ENCODE results near the gene SLC38A4.
"Not testable (repeated sequence)": the region's sequence is repeated elsewhere in the genome, so short reads cannot be mapped to it uniquely, and the experiment has no call there.

Gene SLC38A4

DNA sequence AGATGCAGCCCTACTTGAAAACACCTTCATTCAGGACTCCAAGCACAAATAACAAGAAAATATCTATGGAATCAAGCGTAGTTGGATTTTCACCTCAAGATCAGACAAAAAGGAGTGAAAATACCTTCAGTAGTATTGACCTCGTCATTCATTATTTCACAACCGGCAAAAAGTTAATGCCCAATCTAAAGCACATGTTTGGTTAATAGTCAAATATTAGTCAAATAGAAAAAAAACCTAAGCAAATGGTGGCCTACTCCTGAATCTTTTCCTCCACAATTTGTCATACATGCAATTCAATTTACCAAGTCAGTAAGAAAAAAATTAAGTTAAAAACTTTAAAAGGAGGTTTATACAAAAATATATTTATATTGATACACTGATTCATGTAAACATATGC lies 50.0 kb downstream of the SLC38A4 start:
- DNase-seq (ENCODE audit: low read depth in 2 of 2): no peak

DNA sequence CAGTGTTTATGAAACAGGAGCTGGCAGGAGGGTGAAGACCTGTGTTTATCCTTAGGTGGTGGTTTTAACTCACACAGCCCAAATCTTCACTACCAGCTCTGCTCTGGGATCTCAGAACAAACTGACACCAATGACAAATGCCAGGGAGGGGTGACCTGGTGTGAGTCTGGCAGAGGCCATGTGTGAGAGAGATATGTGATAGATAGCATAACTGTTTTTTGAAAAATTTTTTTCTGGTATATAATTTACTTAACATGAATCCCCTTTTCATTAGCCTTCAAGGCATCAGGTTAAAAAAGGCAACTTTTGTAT lies 51.5 kb downstream of the SLC38A4 start:
- DNase-seq (ENCODE audit: low read depth in 2 of 2): no peak

DNA sequence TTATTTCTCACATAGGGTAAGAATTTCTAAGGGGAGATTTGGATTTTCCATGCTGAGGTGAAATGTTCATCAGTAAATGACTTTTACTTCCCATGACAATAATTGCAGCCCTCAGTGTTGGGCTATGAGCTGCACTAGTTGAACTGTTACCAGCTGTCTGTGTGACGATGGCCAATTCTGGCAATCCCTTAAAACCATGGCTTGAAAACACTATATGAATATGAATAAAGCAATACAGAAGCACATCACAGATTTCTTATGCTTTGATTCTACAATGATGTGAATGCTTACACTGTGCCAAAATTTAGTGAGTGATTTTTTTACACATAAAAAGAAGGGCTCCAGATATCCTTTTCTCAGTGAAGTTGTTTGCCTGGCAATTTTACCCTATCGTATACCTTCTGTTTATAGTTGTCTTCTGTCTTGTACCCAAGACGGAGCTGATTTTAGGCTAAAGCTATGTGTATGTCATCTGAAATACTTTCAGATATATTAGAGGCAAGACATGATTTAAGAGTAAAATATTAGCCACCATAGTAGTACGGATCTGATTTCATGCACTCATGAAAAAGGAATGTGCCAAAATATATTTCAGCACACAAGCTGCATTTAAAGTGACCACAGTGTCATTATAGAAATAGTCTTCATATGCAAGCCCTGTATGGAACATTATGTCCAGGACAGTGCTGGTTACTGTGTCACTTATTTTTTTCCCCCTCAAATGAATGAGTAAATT lies 52.0 kb downstream of the SLC38A4 start:
- no peak for DNase-seq (ENCODE audit: low read depth in 2 of 2)

DNA sequence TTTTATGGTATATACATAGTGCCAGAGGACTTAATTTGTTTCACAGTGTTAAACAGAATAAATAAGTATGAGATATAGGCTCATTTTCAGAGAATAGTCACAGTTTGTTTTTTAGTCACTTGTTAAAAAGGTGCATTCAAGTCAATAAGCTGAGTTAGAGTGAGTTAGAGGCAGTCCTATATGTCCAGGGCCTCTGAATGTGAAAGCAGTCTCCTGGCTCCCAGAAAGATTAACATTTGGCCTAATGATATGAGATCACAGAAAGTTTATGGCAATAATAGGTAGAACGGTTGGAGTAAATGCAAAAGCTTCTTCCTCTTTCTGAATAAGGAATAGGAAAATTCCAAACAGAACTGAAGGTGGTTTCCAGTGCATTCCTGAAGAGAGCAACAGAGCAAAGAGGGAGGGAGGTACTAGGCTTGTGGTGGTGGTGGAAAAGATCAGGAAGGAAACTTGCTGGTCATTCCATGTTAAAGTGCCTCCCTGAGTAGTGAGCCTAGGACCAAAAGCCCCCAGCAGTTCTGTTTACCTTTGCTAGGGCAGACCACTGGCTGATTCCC lies 54.4 kb downstream of the SLC38A4 start:
- no peak for DNase-seq (ENCODE audit: low read depth in 2 of 2)

DNA sequence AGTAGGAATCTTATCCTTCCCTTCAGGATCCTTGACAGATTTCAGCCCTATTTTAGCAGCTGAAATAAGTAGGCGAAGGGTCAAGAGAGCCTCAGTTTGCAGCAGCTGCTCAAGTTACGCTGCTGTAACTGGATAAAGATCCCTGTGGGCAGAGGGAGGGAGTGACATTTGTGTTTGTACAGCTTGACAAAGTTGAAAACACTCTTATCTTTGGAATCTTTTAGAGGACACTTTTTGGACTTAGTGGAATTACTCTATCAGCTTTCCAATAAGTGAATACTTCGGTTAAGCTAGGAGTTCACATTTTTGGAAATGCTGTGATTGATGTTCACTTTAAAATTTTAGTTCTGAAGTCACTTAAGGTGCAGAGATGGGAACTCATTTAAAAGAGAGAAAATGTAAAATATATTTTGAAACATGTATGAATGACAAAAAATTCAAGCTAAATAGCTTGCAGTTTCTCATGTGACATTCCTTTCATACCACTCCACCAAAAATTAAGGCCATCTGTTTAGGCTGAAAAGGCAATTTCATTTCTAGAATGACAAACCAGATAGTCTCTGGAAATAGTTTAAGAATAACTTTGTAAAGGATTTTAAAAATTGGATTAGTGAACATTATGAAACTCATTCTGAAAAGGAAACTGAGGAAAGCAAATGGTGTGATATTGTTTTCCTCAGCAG lies 55.2 kb downstream of the SLC38A4 start:
- no peak for DNase-seq (ENCODE audit: low read depth in 2 of 2)

DNA sequence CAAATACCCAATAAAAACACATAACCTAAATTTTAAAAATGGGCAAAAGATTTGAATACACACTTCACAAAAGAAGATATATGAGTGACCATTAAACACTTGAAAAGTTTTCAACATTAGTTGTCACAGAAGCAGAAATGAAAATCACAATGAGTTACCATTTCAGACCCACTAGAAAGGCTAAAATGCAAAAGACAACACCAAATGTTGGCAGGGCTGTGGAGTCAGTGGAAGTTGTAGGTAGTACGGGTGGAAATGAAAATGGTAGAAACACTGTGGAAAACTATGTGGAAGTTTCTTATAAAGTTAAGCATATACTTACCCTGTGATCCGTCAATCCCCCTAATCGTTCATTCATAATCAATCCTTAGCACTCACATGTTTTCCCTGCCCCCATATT lies 61.8 kb downstream of the SLC38A4 start:
- no peak for DNase-seq (ENCODE audit: low read depth in 2 of 2)

DNA sequence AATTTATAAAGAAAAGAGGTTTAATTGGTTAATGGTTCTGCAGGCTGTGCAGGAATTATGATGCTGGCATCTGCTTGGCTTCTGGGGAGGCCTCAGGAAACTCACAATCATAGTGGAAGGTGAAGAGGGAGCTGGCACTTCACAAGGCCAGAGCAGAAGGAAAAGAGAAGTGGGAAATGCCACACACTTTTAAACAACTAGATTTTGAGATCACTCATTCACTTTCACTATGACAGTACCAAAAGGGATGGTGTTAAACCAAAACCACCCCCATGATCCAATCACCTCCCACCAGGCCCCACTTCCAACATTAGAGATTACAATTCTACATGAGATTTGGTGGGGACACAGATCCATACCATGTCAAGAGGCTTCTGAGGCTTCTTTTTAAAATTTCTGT lies 62.6 kb downstream of the SLC38A4 start:
- no peak for DNase-seq (ENCODE audit: low read depth in 2 of 2)

DNA sequence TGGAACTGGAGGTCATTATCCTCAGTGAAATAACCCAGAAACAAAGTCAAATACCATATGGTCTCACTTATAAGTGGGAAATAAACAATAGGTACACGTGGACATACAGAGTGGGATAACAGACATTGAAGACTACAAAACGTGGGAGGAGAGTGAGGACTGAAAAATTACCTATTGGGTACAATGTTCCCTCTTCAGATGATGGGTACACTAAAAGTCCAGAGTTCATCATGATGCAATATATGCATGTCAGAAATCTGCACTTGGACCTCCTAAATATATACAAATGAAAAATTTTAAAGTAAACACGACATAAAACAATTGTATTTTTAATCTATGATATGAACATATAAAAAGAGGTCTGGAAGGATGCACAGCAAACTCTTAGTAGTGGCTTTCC lies 71.2 kb downstream of the SLC38A4 start:
- no peak for DNase-seq (ENCODE audit: low read depth in 2 of 2)

DNA sequence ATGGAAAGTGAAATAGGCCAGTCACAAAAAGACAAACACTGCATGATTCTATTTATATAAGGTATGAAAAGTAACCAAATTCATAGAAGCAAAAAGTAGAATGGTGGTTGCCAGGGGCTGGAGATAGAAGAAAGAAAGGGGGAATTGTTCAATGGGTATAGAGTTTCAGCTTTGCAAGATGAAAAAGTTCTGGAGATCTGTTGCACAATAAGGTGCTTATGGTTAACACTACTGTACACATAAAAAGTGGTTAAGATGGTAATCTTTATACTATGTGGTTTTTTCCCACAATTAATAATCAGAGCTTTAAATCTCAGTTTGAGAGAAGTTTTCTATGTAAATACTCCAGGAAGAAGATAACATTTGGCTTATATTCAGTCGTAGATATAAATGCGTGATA lies 73.4 kb downstream of the SLC38A4 start:
- no peak for DNase-seq (ENCODE audit: low read depth in 2 of 2)

DNA sequence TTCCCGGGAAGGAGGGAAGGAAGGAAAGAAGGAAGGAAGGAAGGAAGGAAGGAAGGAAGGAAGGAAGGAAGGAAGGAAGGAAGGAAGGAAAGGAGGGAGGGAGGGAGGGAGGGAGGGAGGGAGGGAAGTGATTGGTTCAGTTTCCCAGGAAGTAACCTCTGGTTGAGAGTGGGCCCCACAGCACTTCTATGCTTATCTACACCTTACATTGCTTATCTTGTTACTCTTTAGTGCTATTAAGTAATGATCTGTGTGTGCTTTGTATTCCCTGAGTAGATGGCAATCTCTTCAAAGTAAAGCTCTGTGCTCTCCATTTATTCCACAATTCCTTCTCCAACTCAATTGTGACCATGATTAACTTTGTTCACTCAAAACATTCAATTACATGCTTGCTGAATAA lies 74.6 kb downstream of the SLC38A4 start:
- no peak for DNase-seq (ENCODE audit: low read depth in 2 of 2)

DNA sequence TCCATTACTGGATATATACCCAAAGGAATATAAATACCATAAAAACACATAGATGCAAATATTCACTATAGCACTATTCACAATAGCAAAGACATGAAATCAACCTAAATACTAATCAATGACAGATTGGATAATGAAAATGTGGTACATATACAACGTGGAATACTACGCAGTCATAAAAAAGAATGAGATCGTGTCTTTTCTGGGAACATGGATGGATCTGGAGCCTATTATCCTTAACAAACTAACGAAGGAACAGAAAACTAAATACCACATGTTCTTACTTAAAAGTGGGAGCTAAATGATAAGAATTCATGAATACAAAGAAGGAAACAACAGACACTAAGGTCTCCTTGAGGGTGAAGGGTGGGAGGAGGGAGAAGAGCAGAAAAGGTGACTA lies 76.5 kb downstream of the SLC38A4 start:
- no peak for DNase-seq (ENCODE audit: low read depth in 2 of 2)

DNA sequence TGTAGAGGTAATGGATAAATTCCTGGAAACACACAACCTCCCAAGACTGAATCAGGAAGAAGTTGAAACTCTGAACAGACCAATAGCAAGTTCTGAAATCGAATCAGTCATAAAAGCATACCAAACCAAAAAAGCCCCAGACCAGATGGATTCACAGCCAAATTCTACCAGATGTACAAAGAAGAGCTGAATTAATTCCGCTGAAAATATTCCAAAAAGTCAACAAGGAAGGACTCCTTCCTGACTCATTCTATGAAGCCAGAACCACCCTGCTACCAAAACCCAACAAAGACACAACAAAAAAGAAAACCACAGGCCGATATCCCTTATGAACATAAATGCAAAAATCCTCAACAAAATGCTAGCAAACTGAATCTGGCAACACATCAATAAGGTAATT lies 81.5 kb downstream of the SLC38A4 start:
- DNase-seq (ENCODE audit: low read depth in 2 of 2): no peak

DNA sequence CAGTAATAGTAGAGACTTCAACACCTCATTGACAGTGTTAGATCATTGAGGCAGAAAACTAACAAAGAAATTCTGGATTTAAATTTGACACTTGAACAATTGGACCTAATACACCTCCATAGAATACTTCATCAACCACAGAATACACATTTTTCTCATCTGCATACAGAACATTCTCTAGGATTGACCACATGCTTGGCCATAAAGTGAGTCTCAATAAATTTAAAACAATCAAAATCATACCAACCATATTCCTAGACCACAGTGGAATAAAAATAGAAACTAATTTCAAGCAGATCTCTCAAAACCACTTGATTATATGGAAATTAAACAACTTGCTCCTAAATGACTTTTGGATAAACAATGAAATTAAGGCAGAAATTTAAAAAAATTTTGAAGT lies 82.3 kb downstream of the SLC38A4 start:
- no peak for DNase-seq (ENCODE audit: low read depth in 2 of 2)

DNA sequence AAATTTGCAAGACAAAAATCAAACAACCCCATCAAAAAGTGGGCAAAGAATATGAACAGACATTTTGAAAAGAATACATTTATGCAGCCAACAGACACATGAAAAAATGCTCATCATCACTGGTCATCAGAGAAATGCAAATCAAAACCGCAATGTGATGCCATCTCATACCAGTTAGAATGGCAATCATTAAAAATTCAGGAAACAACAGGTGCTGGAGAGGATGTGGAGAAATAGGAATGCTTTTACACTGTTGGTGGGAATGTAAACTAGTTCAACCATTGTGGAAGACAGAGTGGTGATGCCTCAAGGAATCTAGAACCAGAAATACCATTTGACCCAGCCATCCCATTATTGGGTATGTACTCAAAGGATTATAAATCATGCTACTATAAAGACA lies 83.5 kb downstream of the SLC38A4 start:
- DNase-seq (ENCODE audit: low read depth in 2 of 2): not testable (repeated sequence)

DNA sequence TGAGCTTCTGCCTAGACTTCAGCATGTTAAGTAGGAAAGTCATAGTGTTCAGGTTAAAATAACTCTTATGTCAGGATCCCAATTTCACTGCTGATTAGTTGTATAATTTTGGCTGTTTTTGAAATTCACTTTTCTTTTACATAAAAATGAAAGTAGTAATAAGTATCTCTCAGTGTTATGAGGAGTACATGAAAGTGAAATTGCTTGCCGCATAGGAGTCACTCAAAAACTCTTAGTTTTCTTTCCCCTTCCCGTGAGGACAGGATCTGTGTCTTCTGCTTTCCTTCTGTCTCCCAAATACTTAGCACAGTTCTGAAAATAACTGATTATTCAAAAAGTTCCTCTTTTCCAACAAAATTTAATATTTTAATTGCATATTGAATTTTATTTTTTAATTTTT lies 100.5 kb downstream of the SLC38A4 start:
- DNase-seq (ENCODE audit: low read depth in 2 of 2): no peak

DNA sequence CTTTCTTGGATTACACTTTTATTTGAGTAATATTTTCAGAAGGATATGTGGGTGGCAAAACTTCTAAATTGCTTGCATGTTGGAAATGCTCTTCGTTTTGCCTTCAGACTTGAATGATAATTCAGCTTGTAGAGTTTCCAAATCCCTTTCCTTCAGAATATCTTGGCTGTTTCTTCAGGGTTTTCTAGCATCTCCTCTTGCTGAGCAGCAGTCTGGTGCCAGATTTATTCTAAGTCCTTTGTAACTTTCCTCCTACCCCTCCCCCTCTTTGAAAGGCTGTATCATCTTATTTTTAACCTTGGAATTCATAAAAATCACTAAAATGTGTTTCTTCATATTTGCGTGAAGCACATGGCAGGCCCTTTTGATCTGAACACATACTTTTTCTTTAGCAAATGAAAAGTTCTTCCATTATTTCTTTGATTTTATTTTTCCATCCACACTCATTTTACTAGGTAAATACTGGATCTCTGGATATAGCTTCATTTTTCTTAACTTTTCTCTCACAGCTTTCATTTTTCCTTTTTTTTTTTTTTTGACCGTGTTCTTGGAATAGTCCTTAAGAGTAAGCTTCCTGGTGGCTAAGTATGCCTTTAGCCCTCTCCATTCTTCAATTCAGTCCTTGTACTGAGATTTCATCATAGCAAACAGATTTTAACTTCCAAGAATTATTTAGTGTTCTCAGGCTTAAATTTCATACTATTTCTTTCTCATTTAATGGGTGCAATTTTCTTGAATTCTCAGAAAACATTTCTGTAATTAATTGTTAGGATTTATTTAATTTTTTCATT lies 102.0 kb downstream of the SLC38A4 start:
- no peak for DNase-seq (ENCODE audit: low read depth in 2 of 2)

DNA sequence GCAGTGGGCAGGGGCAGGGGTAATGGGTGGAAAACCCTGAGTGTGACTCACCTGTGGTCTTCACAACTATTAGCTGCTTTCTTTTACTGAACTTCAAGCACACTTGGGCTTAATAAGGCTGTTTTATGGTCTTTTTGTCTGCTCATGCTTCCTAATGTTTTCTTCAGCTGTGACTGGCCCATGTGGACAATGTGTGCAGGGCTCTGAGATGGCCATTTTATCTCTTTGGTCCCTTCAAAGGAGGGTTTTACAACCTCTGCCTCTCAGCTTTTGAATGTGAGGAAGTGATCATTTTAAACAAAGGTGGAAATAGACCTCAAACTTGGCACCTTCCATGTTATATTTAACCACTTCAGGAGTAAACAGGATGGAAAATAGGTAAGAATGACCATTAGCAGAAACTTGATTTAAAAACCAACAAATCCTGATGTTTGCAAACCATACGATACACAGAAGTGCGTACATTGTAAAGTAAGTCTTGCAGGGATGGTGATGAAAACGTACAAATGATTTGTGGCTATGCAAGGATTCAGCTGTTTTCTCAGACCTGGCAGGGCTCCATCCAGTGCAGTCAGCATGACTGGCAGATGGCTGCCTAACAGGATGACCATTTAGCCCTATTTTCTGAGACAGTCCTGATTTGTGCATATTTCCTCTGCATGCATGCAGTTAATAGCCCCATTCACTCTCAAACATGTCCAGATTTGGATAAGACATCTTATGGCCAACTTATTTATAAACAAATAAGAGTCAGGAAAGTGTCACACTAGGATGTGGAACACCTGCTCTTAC lies 103.2 kb downstream of the SLC38A4 start:
- DNase-seq (ENCODE audit: low read depth in 2 of 2): no peak

DNA sequence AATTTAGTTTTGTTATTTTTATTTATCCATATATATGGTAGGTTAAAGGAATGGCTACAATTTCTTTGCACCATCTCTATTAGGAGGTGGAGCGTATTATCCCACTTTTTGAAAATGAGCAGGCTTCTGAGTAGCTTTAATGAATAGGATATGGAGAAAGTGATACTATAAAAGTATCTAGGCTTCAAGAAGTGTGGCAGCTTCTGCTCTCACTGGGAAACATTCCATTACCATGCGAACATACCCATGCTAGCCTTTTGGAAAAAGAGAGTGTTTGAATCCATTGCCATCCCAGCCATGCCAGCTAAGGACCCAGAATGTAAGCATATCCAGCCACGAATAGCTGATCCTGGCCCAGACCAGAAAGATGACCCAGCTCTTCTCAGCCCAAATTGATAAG lies 107.3 kb downstream of the SLC38A4 start:
- DNase-seq (ENCODE audit: low read depth in 2 of 2): no peak

DNA sequence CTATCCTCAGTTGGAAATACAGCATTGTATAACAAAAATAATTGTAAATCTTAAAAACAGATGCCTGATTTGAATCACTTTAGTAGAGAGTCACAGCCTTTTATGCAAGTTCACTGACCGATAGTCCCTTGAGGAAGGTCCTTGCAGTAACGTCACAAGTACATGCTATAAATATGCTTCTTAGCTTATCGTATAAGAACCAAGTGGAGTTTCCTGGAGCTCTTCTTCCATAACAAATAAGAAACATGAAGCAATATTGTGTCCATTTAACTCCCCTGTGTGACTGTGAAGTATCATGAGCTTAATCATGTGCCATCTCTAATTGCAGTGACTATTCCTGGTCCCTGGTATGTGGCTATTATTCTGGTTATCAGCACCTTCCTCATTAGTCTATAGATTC lies 107.9 kb downstream of the SLC38A4 start:
- no peak for DNase-seq (ENCODE audit: low read depth in 2 of 2)

DNA sequence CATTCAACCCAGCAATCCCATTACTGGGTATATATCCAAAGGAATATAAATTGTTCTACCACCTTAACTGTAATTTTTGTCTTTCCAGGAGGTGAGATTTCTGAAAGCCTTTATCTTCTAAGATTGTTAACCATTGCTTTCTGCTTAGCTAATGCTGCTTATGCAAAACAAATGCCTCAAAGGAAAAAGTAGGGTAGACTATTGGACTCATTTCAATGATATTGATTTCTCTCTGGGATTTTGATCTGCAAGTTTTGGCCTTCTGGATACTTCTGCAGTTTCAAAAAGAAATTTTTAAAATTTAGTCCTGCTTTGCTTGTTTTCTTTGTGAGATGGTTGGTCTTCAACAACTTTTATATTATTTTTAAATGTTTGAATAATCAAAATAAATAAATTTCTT lies 108.6 kb downstream of the SLC38A4 start:
- no peak for DNase-seq (ENCODE audit: low read depth in 2 of 2)
